HEK293 (cell line): ENCODE data around the gene DOCK3.
"Not testable (repeated sequence)": the region's sequence is repeated elsewhere in the genome, so short reads cannot be mapped to it uniquely, and the experiment has no call there.

ENCODE experiments used
- CTCF ChIA-PET: fragments of 350-600 bp; formaldehyde crosslinking; extraction: SDS; loops from one replicate; lab custom pipeline; 2021; ENCODE audit warnings: antibody characterized with exemption; lab: Yijun Ruan, JAX
- POLR2A ChIA-PET: fragments of 300-600 bp; formaldehyde crosslinking; extraction: SDS; loops from one replicate; lab custom pipeline; 2020; ENCODE audit warnings: antibody characterized with exemption, inconsistent platforms; lab: Yijun Ruan, JAX
- H3K27ac ChIP-seq: fragments of 200-500 bp; sonication (Bioruptor generic); 2 replicates; pipeline ENCODE4 v1.5.1; 2014; ENCODE audit warnings: low read depth, low read length, control low read depth, inconsistent platforms; ENCODE audit errors: extremely low read depth
- H3K36me3 ChIP-seq, 2 experiments: fragments of 200-500 bp in 1 of 2; sonication (Bioruptor generic) in 1 of 2; 1 replicate in 1 of 2; 2 replicates in 1 of 2; pipeline ENCODE4 v1.5.1; 2014 to 2017; ENCODE audit warnings: inconsistent platforms in 2 of 2, low read length in 2 of 2; ENCODE audit not compliant: control insufficient read depth in 2 of 2, insufficient read depth in 1 of 2
- H3K4me1 ChIP-seq: fragments of 200-500 bp; sonication (Bioruptor generic); 2 replicates; pipeline ENCODE4 v1.5.1; 2014; ENCODE audit warnings: mild to moderate bottlenecking, low read length, inconsistent platforms; ENCODE audit not compliant: control insufficient read depth, insufficient read depth
- H3K4me3 ChIP-seq: 2 replicates; pipeline ENCODE4 v1.5.1; 2011; ENCODE audit warnings: low read depth, mild to moderate bottlenecking, control low read depth, low read length, moderate library complexity
- H3K9me3 ChIP-seq: fragments of 200-500 bp; sonication (Bioruptor generic); 2 replicates; pipeline ENCODE4 v1.5.1; 2014; ENCODE audit warnings: low read depth, low read length, inconsistent platforms; ENCODE audit not compliant: control insufficient read depth, insufficient read depth
- EGR2 ChIP-seq: fragments of 450-650 bp; formaldehyde crosslinking; IDR thresholded peaks from 2 replicates; pipeline ENCODE4 v1.5.1; 2016; ENCODE audit warnings: low read depth, missing biosample characterization, missing genetic modification characterization
- KLF1 ChIP-seq: fragments of 450-650 bp; formaldehyde crosslinking; IDR thresholded peaks from 2 replicates; pipeline ENCODE4 v1.5.1; 2016; ENCODE audit warnings: missing biosample characterization, missing genetic modification characterization
- KLF7 ChIP-seq: fragments of 450-650 bp; formaldehyde crosslinking; IDR thresholded peaks from 2 replicates; pipeline ENCODE4 v1.5.1; 2016; ENCODE audit warnings: missing biosample characterization, missing genetic modification characterization, borderline replicate concordance
- SP2 ChIP-seq: fragments of 450-650 bp; formaldehyde crosslinking; IDR thresholded peaks from 2 replicates; pipeline ENCODE4 v1.5.1; 2016; ENCODE audit warnings: missing biosample characterization, missing genetic modification characterization
- WT1 ChIP-seq: fragments of 450-650 bp; formaldehyde crosslinking; IDR thresholded peaks from 2 replicates; pipeline ENCODE4 v1.5.1; 2016; ENCODE audit warnings: missing biosample characterization, missing genetic modification characterization
- ZFP69B ChIP-seq: fragments of 450-650 bp; formaldehyde crosslinking; IDR thresholded peaks from 2 replicates; pipeline ENCODE4 v1.5.1; 2016; ENCODE audit warnings: missing biosample characterization, missing genetic modification characterization
- ZIC2 ChIP-seq: fragments of 450-650 bp; formaldehyde crosslinking; IDR thresholded peaks from 2 replicates; pipeline ENCODE4 v1.5.1; 2016; ENCODE audit warnings: missing biosample characterization, missing genetic modification characterization
- ZNF26 ChIP-seq: fragments of 450-650 bp; formaldehyde crosslinking; IDR thresholded peaks from 2 replicates; pipeline ENCODE4 v1.5.1; 2016; ENCODE audit warnings: missing biosample characterization, missing genetic modification characterization
- ZNF366 ChIP-seq: fragments of 450-650 bp; formaldehyde crosslinking; conservative IDR thresholded peaks from 2 replicates; pipeline ENCODE4 v1.5.1; 2016; ENCODE audit warnings: missing biosample characterization, missing genetic modification characterization
- ZNF37A ChIP-seq: fragments of 450-650 bp; IDR thresholded peaks from 2 replicates; pipeline ENCODE4 v1.5.1; 2018; ENCODE audit warnings: missing biosample characterization, missing genetic modification characterization
- ZNF623 ChIP-seq: fragments of 450-650 bp; formaldehyde crosslinking; IDR thresholded peaks from 2 replicates; pipeline ENCODE4 v1.5.1; 2016; ENCODE audit warnings: missing biosample characterization, missing genetic modification characterization
- ZNF654 ChIP-seq: fragments of 450-650 bp; formaldehyde crosslinking; IDR thresholded peaks from 2 replicates; pipeline ENCODE4 v1.5.1; 2016; ENCODE audit warnings: low read depth, missing biosample characterization, missing genetic modification characterization
- ZNF670 ChIP-seq: fragments of 450-650 bp; formaldehyde crosslinking; IDR thresholded peaks from 2 replicates; pipeline ENCODE4 v1.5.1; 2016; ENCODE audit warnings: missing biosample characterization, missing genetic modification characterization, low read depth
- TF ChIP-seq, protein P1 (sequence below): fragments of 450-650 bp; formaldehyde crosslinking; IDR thresholded peaks from 2 replicates; pipeline ENCODE4 v1.5.1; 2016; ENCODE audit warnings: missing biosample characterization, missing genetic modification characterization
- TF ChIP-seq, protein P2 (sequence below): fragments of 450-650 bp; formaldehyde crosslinking; IDR thresholded peaks from 2 replicates; pipeline ENCODE4 v1.5.1; 2016; ENCODE audit warnings: missing biosample characterization, missing genetic modification characterization
- TF ChIP-seq, protein P3 (sequence below): fragments of 450-650 bp; formaldehyde crosslinking; IDR thresholded peaks from 2 replicates; pipeline ENCODE4 v1.5.1; 2016; ENCODE audit warnings: missing biosample characterization, missing genetic modification characterization

Gene DOCK3

DNA sequence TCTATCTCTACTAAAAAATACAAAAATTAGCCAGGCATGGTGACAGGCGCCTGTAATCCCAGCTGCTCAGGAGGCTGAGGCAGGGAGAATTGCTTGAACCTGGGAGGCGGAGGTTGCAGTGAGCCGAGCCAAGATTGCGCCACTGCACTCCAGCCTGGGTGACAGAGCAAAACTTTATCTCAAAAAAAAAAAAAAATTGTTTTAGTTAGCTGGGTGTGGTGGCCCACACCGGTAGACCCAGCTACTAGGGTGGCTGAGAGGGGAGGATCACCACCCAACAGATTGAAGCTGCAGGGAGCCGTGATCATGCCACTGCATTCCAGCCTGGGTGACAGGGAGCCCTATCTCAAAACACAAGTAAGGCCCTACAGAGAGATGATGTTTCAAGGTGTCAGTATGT is 712.6 kb downstream of the DOCK3 start:
- TF ChIP-seq KLF1, result peak; percentile 51
- TF ChIP-seq, all 188 proteins: peak for 1; not testable (repeated sequence) for 187
- not testable (repeated sequence) for H3K4me1 ChIP-seq, H3K4me3 ChIP-seq, H3K9me3 ChIP-seq, H3K27ac ChIP-seq
- peaks cover 0 to 50% of the 10 kb centered on the region in 2 experiments; a peak in 1 of 3 replicates for H3K36me3 ChIP-seq
- ChIA-PET POLR2A (interaction anchor here (0.6 kb wide), 1 partner anchor 1043 kb away, joined by 7 read pairs; no protein-coding TSS in a partner anchor), CTCF (interaction anchor here (0.6 to 2.3 kb wide), 4 partner anchors 295 to 1856 kb away, joined by 3 to 13 read pairs (median 5); partner anchors contain the start of gene MAPKAPK3)

DNA sequence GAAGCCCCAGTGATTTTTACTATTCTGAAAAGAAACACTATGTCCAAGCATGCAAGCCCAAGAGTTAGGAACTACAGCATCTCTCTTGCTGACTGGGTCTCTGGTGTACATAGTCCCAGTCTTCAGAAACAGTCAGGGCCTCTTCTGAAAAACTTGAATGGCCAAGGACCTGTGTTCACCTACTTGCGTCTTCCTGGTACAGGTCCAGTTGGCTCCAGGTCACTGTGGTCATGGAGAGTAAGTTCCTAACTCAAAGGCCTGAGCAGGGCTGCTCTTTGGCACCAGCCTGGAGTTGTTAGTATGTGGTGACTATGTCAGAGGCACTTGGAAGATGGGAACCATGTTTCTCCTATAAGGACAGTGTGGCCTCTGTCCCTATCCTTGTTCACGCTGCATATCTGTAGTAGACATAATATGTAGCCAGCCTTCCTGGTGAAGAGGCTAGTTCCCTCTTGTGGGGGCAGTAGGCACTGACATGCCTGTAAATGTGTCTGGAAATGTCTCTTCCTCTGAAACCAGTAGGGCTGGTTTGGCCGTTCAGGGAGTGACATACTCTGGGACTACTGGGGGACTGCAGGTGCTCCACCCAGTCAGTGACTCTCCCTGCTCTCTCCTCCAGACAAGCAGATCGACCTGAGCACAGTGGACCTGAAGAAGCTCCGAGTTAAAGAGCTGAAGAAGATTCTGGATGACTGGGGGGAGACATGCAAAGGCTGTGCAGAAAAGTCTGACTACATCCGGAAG is 713.7 kb downstream of the DOCK3 start:
- no peaks in the 10 kb centered on the region for H3K9me3 ChIP-seq
- H3K27ac ChIP-seq, result no peak overlapping the region
- POLR2A ChIA-PET, result interaction anchor here (0.6 to 1.4 kb wide), 3 partner anchors 58 to 772 kb away, joined by 4 to 5 read pairs (median 5); partner anchors contain the start of genes DCAF1 and MAPKAPK3
- no peak overlapping the region for H3K4me3 ChIP-seq
- TF ChIP-seq, protein P1, sequence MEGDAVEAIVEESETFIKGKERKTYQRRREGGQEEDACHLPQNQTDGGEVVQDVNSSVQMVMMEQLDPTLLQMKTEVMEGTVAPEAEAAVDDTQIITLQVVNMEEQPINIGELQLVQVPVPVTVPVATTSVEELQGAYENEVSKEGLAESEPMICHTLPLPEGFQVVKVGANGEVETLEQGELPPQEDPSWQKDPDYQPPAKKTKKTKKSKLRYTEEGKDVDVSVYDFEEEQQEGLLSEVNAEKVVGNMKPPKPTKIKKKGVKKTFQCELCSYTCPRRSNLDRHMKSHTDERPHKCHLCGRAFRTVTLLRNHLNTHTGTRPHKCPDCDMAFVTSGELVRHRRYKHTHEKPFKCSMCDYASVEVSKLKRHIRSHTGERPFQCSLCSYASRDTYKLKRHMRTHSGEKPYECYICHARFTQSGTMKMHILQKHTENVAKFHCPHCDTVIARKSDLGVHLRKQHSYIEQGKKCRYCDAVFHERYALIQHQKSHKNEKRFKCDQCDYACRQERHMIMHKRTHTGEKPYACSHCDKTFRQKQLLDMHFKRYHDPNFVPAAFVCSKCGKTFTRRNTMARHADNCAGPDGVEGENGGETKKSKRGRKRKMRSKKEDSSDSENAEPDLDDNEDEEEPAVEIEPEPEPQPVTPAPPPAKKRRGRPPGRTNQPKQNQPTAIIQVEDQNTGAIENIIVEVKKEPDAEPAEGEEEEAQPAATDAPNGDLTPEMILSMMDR (tag by site-specific recombination), result 0 out of 2 replicates have a peak, but pooled peaks have one; percentile 25
- TF ChIP-seq ZNF670 (no peak), KLF7 (tag by site-specific recombination) (no peak)
- TF ChIP-seq, all 188 proteins: peak for 1
- Histone ChIP-seq H3K4me1 (no peaks in the 10 kb centered on the region; the same call in 1 of the 2 replicates), H3K36me3 (peaks cover 0 to 62% of the 10 kb centered on the region in 2 experiments; a peak in 1 of 3 replicates)
- CTCF ChIA-PET, result interaction anchor here (0.6 to 2.3 kb wide), 13 partner anchors 13 to 778 kb away, joined by 3 to 27 read pairs (median 3); partner anchors contain the start of gene MAPKAPK3

DNA sequence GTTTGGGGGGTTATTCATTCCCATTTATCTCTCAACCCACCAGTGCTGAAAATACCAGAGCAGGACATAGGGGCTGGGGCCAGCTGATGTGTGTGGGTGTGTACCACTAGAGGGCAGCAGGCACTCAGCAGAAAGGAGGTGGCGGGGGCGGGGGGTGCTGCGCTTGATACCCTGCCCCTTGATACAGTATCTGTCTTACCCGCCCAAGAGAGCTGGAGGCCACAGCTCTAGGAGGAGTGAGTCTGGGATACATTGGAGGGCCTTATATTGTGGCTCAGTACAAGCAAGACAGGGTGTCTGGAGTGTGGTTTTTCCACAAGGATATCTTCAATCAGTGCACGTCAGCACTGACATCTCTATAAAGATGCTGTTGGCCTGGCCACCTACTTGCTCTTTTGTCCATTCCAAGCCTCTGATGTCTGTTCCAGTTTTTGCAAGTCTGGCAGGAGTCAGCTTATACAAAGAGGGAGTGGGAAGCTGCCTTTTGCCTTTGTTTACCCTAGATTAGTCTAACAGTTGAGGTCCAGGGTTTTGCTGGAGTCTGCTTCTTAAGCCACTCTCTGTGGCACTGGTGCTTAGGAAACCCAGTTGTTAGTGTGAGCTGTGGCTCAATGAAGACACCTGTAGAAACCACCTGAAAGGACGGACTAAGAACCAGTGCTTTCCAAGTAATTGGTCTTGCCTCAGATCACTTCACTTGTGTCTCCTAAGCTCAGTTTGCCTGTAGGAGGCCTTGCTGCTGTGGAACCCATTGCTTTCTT is 714.9 kb downstream of the DOCK3 start:
- POLR2A ChIA-PET, result interaction anchor here (0.6 to 1.9 kb wide), 3 partner anchors 57 to 773 kb away, joined by 4 to 8 read pairs (median 5); partner anchors contain the start of genes DCAF1 and MAPKAPK3
- peak; percentile 62 for TF ChIP-seq ZNF654 (tag by site-specific recombination)
- TF ChIP-seq, protein P1 (tag by site-specific recombination), result peak; percentile 72; the same call in 1 of the 2 replicates
- peak; percentile 70 for TF ChIP-seq EGR2
- no peak for TF ChIP-seq ZIC2 (tag by site-specific recombination)
- no peak for TF ChIP-seq SP2 (tag by site-specific recombination)
- no peak for TF ChIP-seq WT1
- TF ChIP-seq, protein P2, sequence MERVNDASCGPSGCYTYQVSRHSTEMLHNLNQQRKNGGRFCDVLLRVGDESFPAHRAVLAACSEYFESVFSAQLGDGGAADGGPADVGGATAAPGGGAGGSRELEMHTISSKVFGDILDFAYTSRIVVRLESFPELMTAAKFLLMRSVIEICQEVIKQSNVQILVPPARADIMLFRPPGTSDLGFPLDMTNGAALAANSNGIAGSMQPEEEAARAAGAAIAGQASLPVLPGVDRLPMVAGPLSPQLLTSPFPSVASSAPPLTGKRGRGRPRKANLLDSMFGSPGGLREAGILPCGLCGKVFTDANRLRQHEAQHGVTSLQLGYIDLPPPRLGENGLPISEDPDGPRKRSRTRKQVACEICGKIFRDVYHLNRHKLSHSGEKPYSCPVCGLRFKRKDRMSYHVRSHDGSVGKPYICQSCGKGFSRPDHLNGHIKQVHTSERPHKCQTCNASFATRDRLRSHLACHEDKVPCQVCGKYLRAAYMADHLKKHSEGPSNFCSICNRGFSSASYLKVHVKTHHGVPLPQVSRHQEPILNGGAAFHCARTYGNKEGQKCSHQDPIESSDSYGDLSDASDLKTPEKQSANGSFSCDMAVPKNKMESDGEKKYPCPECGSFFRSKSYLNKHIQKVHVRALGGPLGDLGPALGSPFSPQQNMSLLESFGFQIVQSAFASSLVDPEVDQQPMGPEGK (tag by site-specific recombination), result peak; percentile 87
- TF ChIP-seq, protein P3, sequence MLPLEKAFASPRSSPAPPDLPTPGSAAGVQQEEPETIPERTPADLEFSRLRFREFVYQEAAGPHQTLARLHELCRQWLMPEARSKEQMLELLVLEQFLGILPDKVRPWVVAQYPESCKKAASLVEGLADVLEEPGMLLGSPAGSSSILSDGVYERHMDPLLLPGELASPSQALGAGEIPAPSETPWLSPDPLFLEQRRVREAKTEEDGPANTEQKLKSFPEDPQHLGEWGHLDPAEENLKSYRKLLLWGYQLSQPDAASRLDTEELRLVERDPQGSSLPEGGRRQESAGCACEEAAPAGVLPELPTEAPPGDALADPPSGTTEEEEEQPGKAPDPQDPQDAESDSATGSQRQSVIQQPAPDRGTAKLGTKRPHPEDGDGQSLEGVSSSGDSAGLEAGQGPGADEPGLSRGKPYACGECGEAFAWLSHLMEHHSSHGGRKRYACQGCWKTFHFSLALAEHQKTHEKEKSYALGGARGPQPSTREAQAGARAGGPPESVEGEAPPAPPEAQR (tag by site-specific recombination), result no peak
- TF ChIP-seq ZFP69B, result no peak
- no peak for TF ChIP-seq ZNF366
- no peak for TF ChIP-seq ZNF623 (tag by site-specific recombination)
- no peak for TF ChIP-seq ZNF37A
- TF ChIP-seq ZNF26, result no peak

More for the DNA sequence above, 714.9 kb downstream of the DOCK3 start:
- H3K9me3 ChIP-seq, result no peaks in the 10 kb centered on the region
- H3K36me3 ChIP-seq, result peaks cover 0 to 73% of the 10 kb centered on the region in 2 experiments; a peak in 1 of 3 replicates
- CTCF ChIA-PET, result interaction anchor here (0.6 to 2.3 kb wide), 35 partner anchors 10 to 1299 kb away, joined by 3 to 27 read pairs (median 3); partner anchors contain the start of genes ABHD14A, DCAF1 and MAPKAPK3
- no peak overlapping the region for H3K4me3 ChIP-seq
- no peak overlapping the region for H3K27ac ChIP-seq
- no peaks in the 10 kb centered on the region; the same call in 1 of the 2 replicates for H3K4me1 ChIP-seq
